K562 (cell line): ENCODE measurements around the gene DTL. TPM values are rescaled to one million over a fixed set of nuclear protein-coding genes. Genes with fewer than 3 reads are reported as not detected.

Experiments used
- ATAC-seq: fragments of 200-7000 bp; cut with Tn5 transposase; 3 replicates; pipeline ENCODE4 v1.9.1; 2020; ENCODE audit warnings: moderate library complexity
- BruUV-seq: library from RNA; stranded (reverse); fragments of 400-500 nt; replicated peaks from 2 replicates; lab custom pipeline; 2021; lab: Mats Ljungman, UMichigan
- CTCF ChIA-PET: fragments of 300-600 bp; formaldehyde crosslinking; extraction: SDS; loops from one replicate; lab custom pipeline; 2021; ENCODE audit warnings: low intra/inter-chr PET ratio; lab: Yijun Ruan, JAX
- POLR2A ChIA-PET: fragments of 300-600, 350-650 bp; sonication (Branson Sonifier 250); formaldehyde crosslinking; extraction: SDS; loops from one replicate; lab custom pipeline; 2021; ENCODE audit warnings: antibody characterized with exemption, inconsistent platforms; lab: Yijun Ruan, JAX
- DNase-seq, 4 experiments: peaks; one replicate each; pipeline versions ENCODE4 v3.0.0 to v3.0.0-alpha.2; 2011 to 2018; ENCODE audit warnings: low spot score in 3 of 4, mixed read lengths in 3 of 4; ENCODE audit errors: extremely low read depth in 1 of 4
- FAIRE-seq: peaks from 2 replicates; lab custom pipeline; 2011; peaks lifted over from hg19 to GRCh38; lab: Jason Lieb, UNC
- H2AFZ ChIP-seq: 2 replicates; pipeline ENCODE4 v1.6.0; 2011; ENCODE audit warnings: low read depth, low read length, control low read depth, inconsistent platforms
- H3K27ac ChIP-seq: fragments of 200-600 bp; 3 replicates; pipeline ENCODE4 v1.8.0; 2011; ENCODE audit warnings: low read depth, mild to moderate bottlenecking, control low read depth, inconsistent platforms, low read length, moderate library complexity, mixed read lengths; ENCODE audit errors: extremely low read depth
- H3K27me3 ChIP-seq, 2 experiments: fragments of 300-600 bp in 1 of 2; 2 replicates in 1 of 2; 3 replicates in 1 of 2; pipeline versions ENCODE4 v1.6.0 to v1.8.0; 2011; ENCODE audit warnings: inconsistent platforms in 2 of 2, low read length in 2 of 2, mild to moderate bottlenecking in 1 of 2, mixed read lengths in 1 of 2, moderate library complexity in 1 of 2; ENCODE audit not compliant: control insufficient read depth in 2 of 2, insufficient read depth in 2 of 2
- H3K36me3 ChIP-seq: fragments of 300-600 bp; 3 replicates; pipeline ENCODE4 v1.8.0; 2011; ENCODE audit warnings: mild to moderate bottlenecking, low read length, inconsistent platforms; ENCODE audit not compliant: control insufficient read depth, insufficient read depth
- H3K4me1 ChIP-seq, 2 experiments: fragments of 200-600 bp in 1 of 2; replicated peaks in 1 of 2; 2 replicates in 1 of 2; 3 replicates in 1 of 2; pipeline versions ENCODE4 v1.5.1 to v1.8.0; 2011; ENCODE audit warnings: inconsistent platforms in 2 of 2, low read length in 2 of 2, mild to moderate bottlenecking in 1 of 2, mixed read lengths in 1 of 2, moderate library complexity in 1 of 2; ENCODE audit not compliant: control insufficient read depth in 2 of 2, insufficient read depth in 2 of 2
- H3K4me2 ChIP-seq: 2 replicates; pipeline ENCODE4 v1.6.1; 2011; ENCODE audit warnings: low read length, control low read depth, inconsistent platforms, mixed read lengths; ENCODE audit not compliant: insufficient read depth
- H3K4me3 ChIP-seq: fragments of 200-600 bp; sonication (generic), shearing (Covaris generic); 2 replicates; pipeline ENCODE4 v1.5.1; 2016; ENCODE audit warnings: control low read depth, inconsistent platforms
- H3K79me2 ChIP-seq: fragments of 200-600 bp; 3 replicates; pipeline ENCODE4 v1.8.0; 2011; ENCODE audit warnings: low read length, inconsistent platforms; ENCODE audit not compliant: control insufficient read depth, insufficient read depth
- H3K9ac ChIP-seq, 2 experiments: 2 replicates each; pipeline versions ENCODE4 v1.6.0 to v1.6.1; 2011; ENCODE audit warnings: low read depth in 2 of 2, low read length in 2 of 2, control low read depth in 1 of 2, inconsistent platforms in 1 of 2, mild to moderate bottlenecking in 1 of 2, mixed read lengths in 1 of 2; ENCODE audit not compliant: insufficient read depth in 1 of 2
- H3K9me1 ChIP-seq: one replicate; pipeline ENCODE4 v1.6.0; 2011; ENCODE audit warnings: inconsistent platforms, mild to moderate bottlenecking, low read length, moderate library complexity; ENCODE audit not compliant: control insufficient read depth, insufficient read depth
- H3K9me3 ChIP-seq: replicated peaks from 2 replicates; pipeline ENCODE4 v1.5.1; 2011; ENCODE audit warnings: low read depth, low read length, inconsistent platforms; ENCODE audit not compliant: control insufficient read depth, insufficient read depth
- H4K20me1 ChIP-seq: replicated peaks from 2 replicates; pipeline ENCODE4 v1.6.1; 2011; ENCODE audit warnings: low read length, inconsistent platforms, mixed read lengths; ENCODE audit not compliant: control insufficient read depth, insufficient read depth
- BMI1 ChIP-seq: fragments of 150-350 bp; IDR thresholded peaks from 2 replicates; pipeline ENCODE4 v1.6.1; 2014; ENCODE audit warnings: low read length
- CEBPG ChIP-seq, 3 experiments: fragments of 200-800 bp in 1 of 3; sonication (Bioruptor generic) in 1 of 3; sonication (generic) in 1 of 3; formaldehyde crosslinking in 1 of 3; IDR thresholded peaks in 2 of 3; conservative IDR thresholded peaks in 1 of 3; 2 replicates each; pipeline versions ENCODE4 v1.6.1 to v1.8.0; 2016 to 2022; ENCODE audit warnings: missing compliant biosample characterization in 2 of 3, missing genetic modification characterization in 2 of 3, mild to moderate bottlenecking in 1 of 3, missing genetic modification reagents in 1 of 3
- CHD1 ChIP-seq: fragments of 200-600 bp; sonication (generic); IDR thresholded peaks from one replicate; pipeline ENCODE4 v1.6.1; 2012; ENCODE audit warnings: mild to moderate bottlenecking, moderate library complexity, low read length, inconsistent platforms
- GABPB1 ChIP-seq: sonication (generic); formaldehyde crosslinking; IDR thresholded peaks from 2 replicates; pipeline ENCODE4 v1.8.0; 2022; ENCODE audit warnings: mild to moderate bottlenecking, missing genetic modification reagents
- SMAD4 ChIP-seq: fragments of 250-450 bp; sonication (Bioruptor Pico); conservative IDR thresholded peaks from 2 replicates; pipeline ENCODE4 v1.8.0; 2021; ENCODE audit warnings: inconsistent platforms, mild to moderate bottlenecking, moderate library complexity
- TRIM25 ChIP-seq: fragments of 450-650 bp; IDR thresholded peaks from 2 replicates; pipeline ENCODE4 v1.7.0; 2016; ENCODE audit warnings: borderline replicate concordance
- WGBS: fragments of 100-300 bp; shearing (Covaris generic); methylation state at CpG from one replicate; pipeline ENCODE4 v1.1.6; 2016; ENCODE audit warnings: low coverage, mixed read lengths; ENCODE audit not compliant: insufficient coverage; ENCODE audit errors: missing lambda C conversion rate; 5-methylcytosine and 5-hydroxymethylcytosine counted together
- in situ Hi-C: fragments of 300-500 bp; cut with MboI; formaldehyde crosslinking; loops from 4 replicates; pipeline ENCODE4 v1.15.0; 2018; ENCODE audit warnings: inconsistent platforms, mixed read lengths
- intact Hi-C: fragments of 100-400 bp; cut with micrococcal nuclease; formaldehyde crosslinking; loops from 2 replicates; pipeline ENCODE4 v1.14.2; 2022
- polyA plus RNA-seq, 8 experiments: library from polyadenylated mRNA; depleted of rRNA in 4 of 8; stranded (reverse) in 5 of 8; unstranded in 3 of 8; fragments of >200 nt; fragmentation: Nextera tagmentation in 2 of 8; fragmentation: Illumina TruSeq in 1 of 8; extraction: Ambion mirVana in 2 of 8; extraction: Trizol in 1 of 8; gene quantifications; 2 replicates each; pipeline versions ENCODE4 v1.2.1 to v1.2.3, GENCODE V29; 2011 to 2014; ENCODE audit warnings: inconsistent platforms in 1 of 8, missing spikeins in 1 of 8
- total RNA-seq, 7 experiments: library from RNA; depleted of rRNA in 6 of 7; stranded (reverse); fragments of >200 nt in 6 of 7; fragmentation: Illumina TruSeq in 2 of 7; extraction: Trizol in 2 of 7; gene quantifications; 2 replicates each; pipeline versions ENCODE4 v1.2.1 to v1.2.3, GENCODE V29; 2011 to 2021; ENCODE audit warnings: low replicate concordance in 1 of 7

DTL gene
- total and polyA plus RNA-seq, 9 of the 15 experiments (the other 6 are each of a cell fraction or from before 2014, with no cell fraction given) = 38.3 to 81.0 (median 63.2) TPM

GRCh38 chr1:212037900-212038299 lies 2.4 kb downstream of the DTL start:
- H3K4me2 ChIP-seq = peak overlapping the region; percentile 96
- POLR2A ChIA-PET = interaction anchor here (0.7 to 1.6 kb wide), 6 partner anchors 9 to 432 kb away, joined by 3 to 4 read pairs (median 4); no protein-coding TSS in a partner anchor
- peak; percentile 5 for ATAC-seq
- TF ChIP-seq SMAD4 (CRISPR knock-in tag) = 0 out of 2 replicates have a peak, but pooled peaks have one; percentile 32
- TF ChIP-seq CHD1 = peak; percentile 58
- TF ChIP-seq TRIM25 = no peak
- TF ChIP-seq BMI1 = no peak
- peak; percentile 41; the same call in 1 of the 2 replicates for TF ChIP-seq GABPB1 (CRISPR knock-in tag)
- no peak for TF ChIP-seq CEBPG (CRISPR knock-in tag; IDR thresholded peaks at IDR 0.05)
- peak; percentile 28 to 67; a peak in 2 of 4 replicates for TF ChIP-seq CEBPG (tag; conservative IDR thresholded peaks at IDR 0.05 in 1 of 2, IDR thresholded peaks at IDR 0.05 in 1 of 2)
- TF ChIP-seq, all 486 proteins: peak for 4
- Histone ChIP-seq H2AFZ (no peak overlapping the region; the same call in 1 of the 2 replicates), H3K4me3 (peak overlapping the region; percentile 74), H3K9ac (peak overlapping the region; percentile 33 to 98; a peak in 3 of 4 replicates), H3K27me3 (no peaks in the 10 kb centered on the region), H3K9me3 (peaks cover 9% of the 10 kb centered on the region; the same call in 1 of the 2 replicates), H3K27ac (peak overlapping the region; percentile 96; the same call in 1 of the 3 replicates), H3K9me1 (no peaks in the 10 kb centered on the region), H4K20me1 (peaks cover 13% of the 10 kb centered on the region), H3K4me1 (peaks cover 4 to 17% of the 10 kb centered on the region in 2 experiments; a peak in 4 of 5 replicates), H3K36me3 (peaks cover 62% of the 10 kb centered on the region), H3K79me2 (peaks cover 95% of the 10 kb centered on the region)
- WGBS = 18% methylated on average over 3 of the region's 3 CpGs
- intact Hi-C loops = no loop called here
- in situ Hi-C loops = loop anchor here (25.0 kb wide), 1 partner anchor 351 kb away; the partner anchor contains the start of gene NEK2
- CTCF ChIA-PET = interaction anchor here (0.6 kb wide), 1 partner anchor 749 kb away, joined by 3 read pairs; no protein-coding TSS in a partner anchor
- FAIRE-seq = no peak
- DNase-seq = peak in 1 of 4 experiments; percentile 24
- BruUV-seq = no TSS peak
